ENCODE measurements around the gene ABCG2.

ABCG2 gene

GRCh38 chr4:88158489-88159228, at the start of gene ABCG2:
ABCG2 (minus strand) TSS chr4:88158639; CDS start chr4:88139995, 18,644 bp downstream.
- Histone ChIP-seq H3K4me3 (ENCODE audit: low read length) (peak within 1 kb of the TSS; percentile 67), H3K27me3 (ENCODE audit: control insufficient read depth, insufficient read depth, low read length) (no peaks in the 10 kb centered on the region), H3K9ac (ENCODE audit: low read length) (no peak within 1 kb of the TSS), H3K27ac (ENCODE audit: low read depth, low read length) (no peak within 1 kb of the TSS), H3K4me1 (ENCODE audit: control insufficient read depth, insufficient read depth, low read length) (no peaks in the 10 kb centered on the region), H3K36me3 (ENCODE audit: control insufficient read depth, insufficient read depth, low read length) (no peaks in the 10 kb centered on the region)

GRCh38 chr4:88208156-88208555, 49.7 kb upstream of the ABCG2 start:
- Histone ChIP-seq H3K27ac (ENCODE audit: low read depth, low read length) (no peak overlapping the region), H3K4me3 (ENCODE audit: low read length) (no peak overlapping the region), H3K9ac (ENCODE audit: low read length) (no peak overlapping the region), H3K36me3 (ENCODE audit: control insufficient read depth, insufficient read depth, low read length) (no peaks in the 10 kb centered on the region), H3K4me1 (ENCODE audit: control insufficient read depth, insufficient read depth, low read length) (no peaks in the 10 kb centered on the region), H3K27me3 (ENCODE audit: control insufficient read depth, insufficient read depth, low read length) (no peaks in the 10 kb centered on the region)

GRCh38 chr4:88207171-88207570, 48.7 kb upstream of the ABCG2 start:
- Histone ChIP-seq H3K27me3 (ENCODE audit: control insufficient read depth, insufficient read depth, low read length) (no peaks in the 10 kb centered on the region), H3K4me3 (ENCODE audit: low read length) (no peak overlapping the region), H3K36me3 (ENCODE audit: control insufficient read depth, insufficient read depth, low read length) (no peaks in the 10 kb centered on the region), H3K4me1 (ENCODE audit: control insufficient read depth, insufficient read depth, low read length) (no peaks in the 10 kb centered on the region), H3K9ac (ENCODE audit: low read length) (no peak overlapping the region), H3K27ac (ENCODE audit: low read depth, low read length) (no peak overlapping the region)

GRCh38 chr4:88204882-88205281, 46.4 kb upstream of the ABCG2 start:
- Histone ChIP-seq H3K9ac (ENCODE audit: low read length) (no peak overlapping the region), H3K36me3 (ENCODE audit: control insufficient read depth, insufficient read depth, low read length) (no peaks in the 10 kb centered on the region), H3K27me3 (ENCODE audit: control insufficient read depth, insufficient read depth, low read length) (no peaks in the 10 kb centered on the region), H3K4me3 (ENCODE audit: low read length) (no peak overlapping the region), H3K4me1 (ENCODE audit: control insufficient read depth, insufficient read depth, low read length) (no peaks in the 10 kb centered on the region), H3K27ac (ENCODE audit: low read depth, low read length) (no peak overlapping the region)

- Histone ChIP-seq H3K27me3 (ENCODE audit: control insufficient read depth, insufficient read depth, low read length) (no peaks in the 10 kb centered on the region), H3K36me3 (ENCODE audit: control insufficient read depth, insufficient read depth, low read length) (no peaks in the 10 kb centered on the region), H3K27ac (ENCODE audit: low read depth, low read length) (no peak overlapping the region), H3K4me1 (ENCODE audit: control insufficient read depth, insufficient read depth, low read length) (no peaks in the 10 kb centered on the region), H3K9ac (ENCODE audit: low read length) (no peak overlapping the region), H3K4me3 (ENCODE audit: low read length) (no peak overlapping the region)
Measured at GRCh38 chr4:88202443-88202842, 44.0 kb upstream of the ABCG2 start.

- H3K4me1 ChIP-seq (ENCODE audit: control insufficient read depth, insufficient read depth, low read length) = no peaks in the 10 kb centered on the region
- no peak overlapping the region for H3K9ac ChIP-seq (ENCODE audit: low read length)
- no peak overlapping the region for H3K4me3 ChIP-seq (ENCODE audit: low read length)
- no peaks in the 10 kb centered on the region for H3K36me3 ChIP-seq (ENCODE audit: control insufficient read depth, insufficient read depth, low read length)
- no peak overlapping the region for H3K27ac ChIP-seq (ENCODE audit: low read depth, low read length)
- H3K27me3 ChIP-seq (ENCODE audit: control insufficient read depth, insufficient read depth, low read length) = no peaks in the 10 kb centered on the region
Measured at GRCh38 chr4:88200186-88200585, 41.7 kb upstream of the ABCG2 start.

- Histone ChIP-seq H3K4me3 (ENCODE audit: low read length) (no peak overlapping the region), H3K27ac (ENCODE audit: low read depth, low read length) (no peak overlapping the region), H3K27me3 (ENCODE audit: control insufficient read depth, insufficient read depth, low read length) (no peaks in the 10 kb centered on the region), H3K9ac (ENCODE audit: low read length) (no peak overlapping the region), H3K36me3 (ENCODE audit: control insufficient read depth, insufficient read depth, low read length) (no peaks in the 10 kb centered on the region), H3K4me1 (ENCODE audit: control insufficient read depth, insufficient read depth, low read length) (no peaks in the 10 kb centered on the region)
Measured at GRCh38 chr4:88196523-88197185, 38.2 kb upstream of the ABCG2 start.

GRCh38 chr4:88196013-88196365, 37.5 kb upstream of the ABCG2 start:
- no peak overlapping the region for H3K9ac ChIP-seq (ENCODE audit: low read length)
- no peak overlapping the region for H3K27ac ChIP-seq (ENCODE audit: low read depth, low read length)
- no peaks in the 10 kb centered on the region for H3K36me3 ChIP-seq (ENCODE audit: control insufficient read depth, insufficient read depth, low read length)

GRCh38 chr4:88195328-88196012, 37.0 kb upstream of the ABCG2 start:
- Histone ChIP-seq H3K9ac (ENCODE audit: low read length) (no peak overlapping the region), H3K27ac (ENCODE audit: low read depth, low read length) (no peak overlapping the region)

More at GRCh38 chr4:88196013-88196365, 37.5 kb upstream of the ABCG2 start:
- Histone ChIP-seq H3K4me3 (ENCODE audit: low read length) (no peak overlapping the region), H3K4me1 (ENCODE audit: control insufficient read depth, insufficient read depth, low read length) (no peaks in the 10 kb centered on the region), H3K27me3 (ENCODE audit: control insufficient read depth, insufficient read depth, low read length) (no peaks in the 10 kb centered on the region)

GRCh38 chr4:88191404-88191803, 33.0 kb upstream of the ABCG2 start:
- Histone ChIP-seq H3K4me3 (ENCODE audit: low read length) (no peak overlapping the region), H3K27me3 (ENCODE audit: control insufficient read depth, insufficient read depth, low read length) (no peaks in the 10 kb centered on the region), H3K36me3 (ENCODE audit: control insufficient read depth, insufficient read depth, low read length) (no peaks in the 10 kb centered on the region), H3K9ac (ENCODE audit: low read length) (no peak overlapping the region), H3K4me1 (ENCODE audit: control insufficient read depth, insufficient read depth, low read length) (no peaks in the 10 kb centered on the region), H3K27ac (ENCODE audit: low read depth, low read length) (no peak overlapping the region)

More at GRCh38 chr4:88195328-88196012, 37.0 kb upstream of the ABCG2 start:
- no peaks in the 10 kb centered on the region for H3K27me3 ChIP-seq (ENCODE audit: control insufficient read depth, insufficient read depth, low read length)
- H3K4me1 ChIP-seq (ENCODE audit: control insufficient read depth, insufficient read depth, low read length) = no peaks in the 10 kb centered on the region
- H3K4me3 ChIP-seq (ENCODE audit: low read length) = no peak overlapping the region
- H3K36me3 ChIP-seq (ENCODE audit: control insufficient read depth, insufficient read depth, low read length) = no peaks in the 10 kb centered on the region

- no peak overlapping the region for H3K4me3 ChIP-seq (ENCODE audit: low read length)
Measured at GRCh38 chr4:88189881-88190585, 31.6 kb upstream of the ABCG2 start.

GRCh38 chr4:88189418-88189738, 30.9 kb upstream of the ABCG2 start:
- no peaks in the 10 kb centered on the region for H3K4me1 ChIP-seq (ENCODE audit: control insufficient read depth, insufficient read depth, low read length)
- no peaks in the 10 kb centered on the region for H3K36me3 ChIP-seq (ENCODE audit: control insufficient read depth, insufficient read depth, low read length)
- no peaks in the 10 kb centered on the region for H3K27me3 ChIP-seq (ENCODE audit: control insufficient read depth, insufficient read depth, low read length)
- no peak overlapping the region for H3K9ac ChIP-seq (ENCODE audit: low read length)
- no peak overlapping the region for H3K27ac ChIP-seq (ENCODE audit: low read depth, low read length)
- H3K4me3 ChIP-seq (ENCODE audit: low read length) = no peak overlapping the region

More at GRCh38 chr4:88189881-88190585, 31.6 kb upstream of the ABCG2 start:
- Histone ChIP-seq H3K27ac (ENCODE audit: low read depth, low read length) (no peak overlapping the region), H3K36me3 (ENCODE audit: control insufficient read depth, insufficient read depth, low read length) (no peaks in the 10 kb centered on the region), H3K27me3 (ENCODE audit: control insufficient read depth, insufficient read depth, low read length) (no peaks in the 10 kb centered on the region), H3K4me1 (ENCODE audit: control insufficient read depth, insufficient read depth, low read length) (no peaks in the 10 kb centered on the region), H3K9ac (ENCODE audit: low read length) (no peak overlapping the region)
